ENCODE results near the gene SPATA31D3.
"Not testable (repeated sequence)": the region's sequence is repeated elsewhere in the genome, so short reads cannot be mapped to it uniquely, and the experiment has no call there.

The SPATA31D3 gene

DNA sequence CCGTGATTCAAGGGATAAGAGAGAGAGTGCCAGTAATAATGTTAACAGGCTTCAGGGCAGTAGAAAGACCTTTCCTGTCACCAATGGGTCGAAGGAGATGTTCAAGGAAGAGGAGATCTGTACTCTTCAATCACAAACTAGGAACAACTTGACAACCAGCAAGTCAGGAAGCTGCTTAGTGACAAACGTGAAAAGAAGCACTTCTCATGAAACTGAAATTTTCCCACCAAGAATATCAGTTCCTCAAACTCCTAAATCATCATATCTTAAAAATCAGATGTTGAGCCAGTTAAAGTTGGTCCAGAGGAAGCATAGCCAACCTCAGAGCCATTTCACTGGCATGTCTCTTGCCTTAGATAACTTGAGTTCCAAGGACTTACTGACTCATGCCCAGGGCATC lies 9.8 kb upstream of the SPATA31D3 start:
- not testable (repeated sequence) for H3K4me3 ChIP-seq (replicated peaks; ENCODE audit: insufficient read depth, low read length); H3K27me3 ChIP-seq (ENCODE audit: insufficient read depth, poor library complexity, severe bottlenecking); H3K27ac ChIP-seq (replicated peaks); DNase-seq (ENCODE audit: low read depth in 1 of 2, low spot score in 1 of 2)

DNA sequence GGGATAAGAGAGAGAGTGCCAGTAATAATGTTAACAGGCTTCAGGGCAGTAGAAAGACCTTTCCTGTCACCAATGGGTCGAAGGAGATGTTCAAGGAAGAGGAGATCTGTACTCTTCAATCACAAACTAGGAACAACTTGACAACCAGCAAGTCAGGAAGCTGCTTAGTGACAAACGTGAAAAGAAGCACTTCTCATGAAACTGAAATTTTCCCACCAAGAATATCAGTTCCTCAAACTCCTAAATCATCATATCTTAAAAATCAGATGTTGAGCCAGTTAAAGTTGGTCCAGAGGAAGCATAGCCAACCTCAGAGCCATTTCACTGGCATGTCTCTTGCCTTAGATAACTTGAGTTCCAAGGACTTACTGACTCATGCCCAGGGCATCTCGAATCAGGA lies 5.3 kb downstream of the SPATA31D3 start:
- H3K4me3 ChIP-seq (replicated peaks; ENCODE audit: insufficient read depth, low read length); H3K27ac ChIP-seq (replicated peaks); DNase-seq (ENCODE audit: low read depth in 1 of 2, low spot score in 1 of 2): not testable (repeated sequence)

DNA sequence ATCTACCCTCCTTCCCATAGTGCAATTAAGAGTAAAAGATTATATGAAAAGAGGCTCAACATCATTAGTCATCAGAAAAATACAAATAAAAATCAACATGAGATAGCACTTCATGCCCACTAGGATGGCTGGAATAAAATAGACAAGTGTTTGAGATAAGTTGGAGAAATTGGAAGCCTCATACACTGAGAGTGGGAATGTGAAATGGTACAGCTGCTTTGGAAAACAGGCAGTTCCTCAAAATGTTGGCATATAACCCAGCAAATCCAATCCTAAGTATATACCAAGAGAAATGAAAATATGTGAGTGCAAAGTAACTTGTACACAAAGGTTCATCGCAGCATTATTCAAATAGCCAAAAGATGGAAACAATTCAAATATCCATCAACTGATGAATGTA lies 9.8 kb downstream of the SPATA31D3 start:
- TF ChIP-seq, protein P1, sequence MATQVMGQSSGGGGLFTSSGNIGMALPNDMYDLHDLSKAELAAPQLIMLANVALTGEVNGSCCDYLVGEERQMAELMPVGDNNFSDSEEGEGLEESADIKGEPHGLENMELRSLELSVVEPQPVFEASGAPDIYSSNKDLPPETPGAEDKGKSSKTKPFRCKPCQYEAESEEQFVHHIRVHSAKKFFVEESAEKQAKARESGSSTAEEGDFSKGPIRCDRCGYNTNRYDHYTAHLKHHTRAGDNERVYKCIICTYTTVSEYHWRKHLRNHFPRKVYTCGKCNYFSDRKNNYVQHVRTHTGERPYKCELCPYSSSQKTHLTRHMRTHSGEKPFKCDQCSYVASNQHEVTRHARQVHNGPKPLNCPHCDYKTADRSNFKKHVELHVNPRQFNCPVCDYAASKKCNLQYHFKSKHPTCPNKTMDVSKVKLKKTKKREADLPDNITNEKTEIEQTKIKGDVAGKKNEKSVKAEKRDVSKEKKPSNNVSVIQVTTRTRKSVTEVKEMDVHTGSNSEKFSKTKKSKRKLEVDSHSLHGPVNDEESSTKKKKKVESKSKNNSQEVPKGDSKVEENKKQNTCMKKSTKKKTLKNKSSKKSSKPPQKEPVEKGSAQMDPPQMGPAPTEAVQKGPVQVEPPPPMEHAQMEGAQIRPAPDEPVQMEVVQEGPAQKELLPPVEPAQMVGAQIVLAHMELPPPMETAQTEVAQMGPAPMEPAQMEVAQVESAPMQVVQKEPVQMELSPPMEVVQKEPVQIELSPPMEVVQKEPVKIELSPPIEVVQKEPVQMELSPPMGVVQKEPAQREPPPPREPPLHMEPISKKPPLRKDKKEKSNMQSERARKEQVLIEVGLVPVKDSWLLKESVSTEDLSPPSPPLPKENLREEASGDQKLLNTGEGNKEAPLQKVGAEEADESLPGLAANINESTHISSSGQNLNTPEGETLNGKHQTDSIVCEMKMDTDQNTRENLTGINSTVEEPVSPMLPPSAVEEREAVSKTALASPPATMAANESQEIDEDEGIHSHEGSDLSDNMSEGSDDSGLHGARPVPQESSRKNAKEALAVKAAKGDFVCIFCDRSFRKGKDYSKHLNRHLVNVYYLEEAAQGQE (IDR thresholded peaks at IDR 0.05; ENCODE audit: insufficient replicate concordance, low read depth), result no peak
- TF ChIP-seq SPI1 (IDR thresholded peaks at IDR 0.05; ENCODE audit: borderline replicate concordance, low read depth) (no peak), GABPA (IDR thresholded peaks at IDR 0.05; ENCODE audit: low read depth) (no peak), POLR2AphosphoS5 (IDR thresholded peaks at IDR 0.05; ENCODE audit: low read depth) (no peak)
- TF ChIP-seq, protein P2, sequence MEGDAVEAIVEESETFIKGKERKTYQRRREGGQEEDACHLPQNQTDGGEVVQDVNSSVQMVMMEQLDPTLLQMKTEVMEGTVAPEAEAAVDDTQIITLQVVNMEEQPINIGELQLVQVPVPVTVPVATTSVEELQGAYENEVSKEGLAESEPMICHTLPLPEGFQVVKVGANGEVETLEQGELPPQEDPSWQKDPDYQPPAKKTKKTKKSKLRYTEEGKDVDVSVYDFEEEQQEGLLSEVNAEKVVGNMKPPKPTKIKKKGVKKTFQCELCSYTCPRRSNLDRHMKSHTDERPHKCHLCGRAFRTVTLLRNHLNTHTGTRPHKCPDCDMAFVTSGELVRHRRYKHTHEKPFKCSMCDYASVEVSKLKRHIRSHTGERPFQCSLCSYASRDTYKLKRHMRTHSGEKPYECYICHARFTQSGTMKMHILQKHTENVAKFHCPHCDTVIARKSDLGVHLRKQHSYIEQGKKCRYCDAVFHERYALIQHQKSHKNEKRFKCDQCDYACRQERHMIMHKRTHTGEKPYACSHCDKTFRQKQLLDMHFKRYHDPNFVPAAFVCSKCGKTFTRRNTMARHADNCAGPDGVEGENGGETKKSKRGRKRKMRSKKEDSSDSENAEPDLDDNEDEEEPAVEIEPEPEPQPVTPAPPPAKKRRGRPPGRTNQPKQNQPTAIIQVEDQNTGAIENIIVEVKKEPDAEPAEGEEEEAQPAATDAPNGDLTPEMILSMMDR (IDR thresholded peaks at IDR 0.05; ENCODE audit: insufficient read depth, low read length), result no peak
- Histone ChIP-seq H3K27me3 (ENCODE audit: insufficient read depth, poor library complexity, severe bottlenecking) (no peaks in the 10 kb centered on the region), H3K27ac (replicated peaks) (no peak overlapping the region), H3K4me3 (replicated peaks; ENCODE audit: insufficient read depth, low read length) (no peak overlapping the region)
- DNase-seq (ENCODE audit: low read depth in 1 of 2, low spot score in 1 of 2), result no peak

More for the DNA sequence above, 5.3 kb downstream of the SPATA31D3 start:
- not testable (repeated sequence) for H3K27me3 ChIP-seq (ENCODE audit: insufficient read depth, poor library complexity, severe bottlenecking)

DNA sequence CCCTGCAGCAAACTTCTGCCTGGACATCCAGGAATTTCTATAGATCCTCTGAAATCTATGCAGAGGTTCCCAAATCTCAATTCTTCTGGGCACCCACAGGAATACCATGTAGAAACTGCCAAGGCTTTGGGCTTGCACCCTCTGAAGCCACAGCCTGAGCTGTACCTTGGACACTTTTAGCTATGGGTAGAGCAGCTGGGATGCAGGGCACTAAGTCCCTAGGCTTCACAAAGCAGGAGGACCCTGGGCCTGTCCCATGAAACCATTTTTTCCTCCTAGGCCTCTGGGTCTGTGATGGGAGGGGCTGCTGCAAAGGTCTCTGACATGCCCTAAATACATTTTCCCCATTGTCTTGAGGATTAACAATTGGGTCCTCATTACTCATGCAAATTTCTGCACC lies 12.3 kb downstream of the SPATA31D3 start:
- H3K4me3 ChIP-seq (replicated peaks; ENCODE audit: insufficient read depth, low read length), result no peak overlapping the region
- no peak overlapping the region for H3K27ac ChIP-seq (replicated peaks)
- no peak for TF ChIP-seq GABPA (IDR thresholded peaks at IDR 0.05; ENCODE audit: low read depth)
- TF ChIP-seq, protein P1 (IDR thresholded peaks at IDR 0.05; ENCODE audit: insufficient replicate concordance, low read depth), result no peak
- TF ChIP-seq POLR2AphosphoS5 (IDR thresholded peaks at IDR 0.05; ENCODE audit: low read depth), result no peak
- TF ChIP-seq, protein P2 (IDR thresholded peaks at IDR 0.05; ENCODE audit: insufficient read depth, low read length), result no peak
- no peak for TF ChIP-seq SPI1 (IDR thresholded peaks at IDR 0.05; ENCODE audit: borderline replicate concordance, low read depth)
- DNase-seq (ENCODE audit: low read depth in 1 of 2, low spot score in 1 of 2), result no peak
- H3K27me3 ChIP-seq (ENCODE audit: insufficient read depth, poor library complexity, severe bottlenecking), result no peaks in the 10 kb centered on the region
